HepG2 (cell line): Measurements from ENCODE around the gene LYPLA2. TPM values are rescaled to one million over a fixed set of nuclear protein-coding genes. Genes with fewer than 3 reads are reported as not detected.

Source experiments
- E2F5 ChIP-seq: sonication (generic); formaldehyde crosslinking; conservative IDR thresholded peaks from 2 replicates; pipeline ENCODE4 v1.4.0; 2020; ENCODE audit warnings: missing genetic modification reagents
- FOXK2 ChIP-seq: fragments of 450-650 bp; IDR thresholded peaks from 2 replicates; pipeline ENCODE4 v1.6.1; 2016
- GABPB1 ChIP-seq: IDR thresholded peaks from 2 replicates; pipeline ENCODE4 v1.6.1; 2016; ENCODE audit warnings: mild to moderate bottlenecking, missing genetic modification reagents, moderate library complexity, missing compliant biosample characterization
- HCFC1 ChIP-seq: fragments of 150-350 bp; IDR thresholded peaks from 2 replicates; pipeline ENCODE4 v1.6.1; 2014; ENCODE audit warnings: low read depth, low read length
- IRF1 ChIP-seq: sonication (generic); formaldehyde crosslinking; IDR thresholded peaks from 2 replicates; pipeline ENCODE4 v1.4.0; 2020; ENCODE audit warnings: low read depth, mild to moderate bottlenecking, missing genetic modification reagents
- JUN ChIP-seq: sonication (generic); formaldehyde crosslinking; IDR thresholded peaks from 2 replicates; pipeline ENCODE4 v1.4.0; 2020; ENCODE audit warnings: mild to moderate bottlenecking, missing genetic modification reagents
- MLXIP ChIP-seq: sonication (generic); formaldehyde crosslinking; IDR thresholded peaks from 2 replicates; pipeline ENCODE4 v1.9.0; 2021; ENCODE audit warnings: missing genetic modification reagents, borderline replicate concordance
- MTF1 ChIP-seq: sonication (generic); formaldehyde crosslinking; IDR thresholded peaks from 2 replicates; pipeline ENCODE4 v1.5.0; 2020; ENCODE audit warnings: missing genetic modification reagents
- NFE2L1 ChIP-seq: sonication (generic); formaldehyde crosslinking; IDR thresholded peaks from 2 replicates; pipeline ENCODE4 v1.4.0; 2020; ENCODE audit warnings: missing genetic modification reagents, mild to moderate bottlenecking, borderline replicate concordance
- PLRG1 ChIP-seq: fragments of 450-650 bp; conservative IDR thresholded peaks from 2 replicates; pipeline ENCODE4 v1.6.1; 2016
- PPARG ChIP-seq: conservative IDR thresholded peaks from 2 replicates; pipeline ENCODE4 v1.6.1; 2016; ENCODE audit warnings: missing biosample characterization, missing genetic modification reagents
- RBFOX2 ChIP-seq: fragments of 200-400 bp; formaldehyde crosslinking; IDR thresholded peaks from 2 replicates; pipeline ENCODE4 v1.6.1; 2017; ENCODE audit warnings: low read depth, mild to moderate bottlenecking, low read length
- RORA ChIP-seq: sonication (generic); formaldehyde crosslinking; IDR thresholded peaks from 2 replicates; pipeline ENCODE4 v1.5.0; 2020; ENCODE audit warnings: mild to moderate bottlenecking, missing genetic modification reagents, moderate library complexity
- SCMH1 ChIP-seq: sonication (generic); formaldehyde crosslinking; IDR thresholded peaks from 2 replicates; pipeline ENCODE4 v1.9.0; 2021; ENCODE audit warnings: missing genetic modification reagents, mild to moderate bottlenecking, borderline replicate concordance
- SP4 ChIP-seq: sonication (generic); formaldehyde crosslinking; IDR thresholded peaks from 2 replicates; pipeline ENCODE4 v1.8.1; 2023; ENCODE audit warnings: mild to moderate bottlenecking, missing genetic modification reagents
- ZBTB7B ChIP-seq: sonication (generic); formaldehyde crosslinking; IDR thresholded peaks from 2 replicates; pipeline ENCODE4 v1.4.0; 2020; ENCODE audit warnings: missing genetic modification reagents
- ZFYVE20 ChIP-seq: sonication (generic); formaldehyde crosslinking; IDR thresholded peaks from 2 replicates; pipeline ENCODE4 v1.8.0; 2023; ENCODE audit warnings: low read depth, mild to moderate bottlenecking, moderate library complexity, missing genetic modification reagents, borderline replicate concordance
- ZNF124 ChIP-seq: sonication (generic); formaldehyde crosslinking; IDR thresholded peaks from 2 replicates; pipeline ENCODE4 v1.4.0; 2020; ENCODE audit warnings: missing genetic modification reagents
- ZNF24 ChIP-seq: fragments of 450-650 bp; IDR thresholded peaks from 2 replicates; pipeline ENCODE4 v1.6.1; 2017; ENCODE audit warnings: antibody characterized with exemption, mild to moderate bottlenecking
- ZNF513 ChIP-seq: sonication (generic); formaldehyde crosslinking; conservative IDR thresholded peaks from 2 replicates; pipeline ENCODE4 v1.5.0; 2020; ENCODE audit warnings: missing genetic modification reagents
- ZNF713 ChIP-seq: sonication (generic); formaldehyde crosslinking; IDR thresholded peaks from 2 replicates; pipeline ENCODE4 v1.4.0; 2020; ENCODE audit warnings: mild to moderate bottlenecking, missing genetic modification reagents
- ZNF747 ChIP-seq: sonication (generic); formaldehyde crosslinking; IDR thresholded peaks from 2 replicates; pipeline ENCODE4 v1.8.1; 2023; ENCODE audit warnings: missing genetic modification reagents, mild to moderate bottlenecking, borderline replicate concordance
- ZNF768 ChIP-seq: sonication (generic); formaldehyde crosslinking; IDR thresholded peaks from 2 replicates; pipeline ENCODE4 v1.4.0; 2020; ENCODE audit warnings: missing genetic modification reagents
- polyA plus RNA-seq, 8 experiments: library from polyadenylated mRNA; depleted of rRNA in 3 of 8; stranded (reverse) in 7 of 8; unstranded in 1 of 8; fragments of >200 nt; fragmentation: Illumina TruSeq in 4 of 8; extraction: Trizol in 4 of 8; gene quantifications; 2 replicates each; pipeline versions ENCODE4 v1.2.1 to v1.2.3, GENCODE V29; 2011 to 2016; ENCODE audit warnings: low read depth in 4 of 8, missing spikeins in 1 of 8, mixed read lengths in 1 of 8; ENCODE audit not compliant: insufficient read depth in 1 of 8
- total RNA-seq, 5 experiments: library from RNA; depleted of rRNA; stranded (reverse); fragments of >200 nt; fragmentation: Illumina TruSeq; extraction: Trizol; gene quantifications; 2 replicates each; pipeline ENCODE4 v1.2.3, GENCODE V29; 2016; ENCODE audit warnings: low read depth in 1 of 5

Gene LYPLA2
- total and polyA plus RNA-seq, 2 of the 13 experiments (the other 11 are each of a cell fraction or from before 2014, with no cell fraction given) = 72.1 to 73.2 TPM

- TF ChIP-seq HCFC1 (no peak), ZNF768 (peak; percentile 82), ZNF747 (0 out of 2 replicates have a peak, but pooled peaks have one; percentile 76), MLXIP (CRISPR knock-in tag) (peak; percentile 94), ZNF24 (no peak), ZNF713 (CRISPR knock-in tag) (no peak), JUN (CRISPR knock-in tag) (no peak), SP4 (CRISPR knock-in tag) (peak; percentile 87), FOXK2 (no peak), PLRG1 (no peak), RBFOX2 (peak; percentile 97), RORA (CRISPR knock-in tag) (no peak), MTF1 (CRISPR knock-in tag) (peak; percentile 70; the same call in 1 of the 2 replicates), E2F5 (CRISPR knock-in tag) (no peak), ZFYVE20 (CRISPR knock-in tag) (no peak), ZNF513 (CRISPR knock-in tag) (peak; percentile 39; the same call in 1 of the 2 replicates), NFE2L1 (CRISPR knock-in tag) (no peak), SCMH1 (CRISPR knock-in tag) (no peak), GABPB1 (CRISPR knock-in tag) (peak; percentile 90), PPARG (CRISPR knock-in tag) (0 out of 2 replicates have a peak, but pooled peaks have one; percentile 34), IRF1 (CRISPR knock-in tag) (peak; percentile 89; the same call in 1 of the 2 replicates), ZNF124 (0 out of 2 replicates have a peak, but pooled peaks have one; percentile 80), ZBTB7B (peak; percentile 82; the same call in 1 of the 2 replicates)
These were observed 34.3 kb downstream of the LYPLA2 start, which contains the start of gene HMGCL (continued) for GRCh38 chr1:23825076-23825761.
